Prostate gland (tissue), 2 donors: Measurements from ENCODE around the gene PPCDC. TPM values are rescaled to one million over a fixed set of nuclear protein-coding genes. Genes with fewer than 3 reads are reported as not detected.

Source experiments
- DNase-seq: peaks from one replicate; pipeline ENCODE4 v3.0.0-alpha.2; 2019; ENCODE audit warnings: low spot score
- H3K27ac ChIP-seq, 2 donors: fragments of 200-600 bp; sonication (generic); 2 replicates each; pipeline ENCODE4 v1.5.1; 2017 to 2019
- H3K27me3 ChIP-seq: fragments of 200-600 bp; sonication (generic); replicated peaks from 2 replicates; pipeline ENCODE4 v1.5.1; 2019; ENCODE audit not compliant: insufficient read depth
- H3K36me3 ChIP-seq, 2 donors: fragments of 200-600 bp; sonication (generic); 1 replicate in 1 of 2; 2 replicates in 1 of 2; pipeline versions ENCODE4 v1.5.1 to v1.8.1; 2017 to 2019
- H3K4me1 ChIP-seq: fragments of 200-600 bp; sonication (generic); replicated peaks from 2 replicates; pipeline ENCODE4 v1.5.1; 2019
- H3K4me3 ChIP-seq, 2 donors: fragments of 200-600 bp; sonication (generic); 2 replicates each; pipeline ENCODE4 v1.5.1; 2017 to 2019
- H3K9me3 ChIP-seq: fragments of 200-600 bp; sonication (generic); 2 replicates; pipeline ENCODE4 v1.5.1; 2017
- CTCF ChIP-seq, 4 experiments: fragments of 200-600 bp in 2 of 4; fragments of 450-650 bp in 2 of 4; sonication (generic) in 2 of 4; IDR thresholded peaks; 1 replicate in 3 of 4; 2 replicates in 1 of 4; pipeline ENCODE4 v1.5.1; 2016 to 2019; ENCODE audit warnings: antibody characterized with exemption in 4 of 4, mild to moderate bottlenecking in 2 of 4, moderate library complexity in 2 of 4
- POLR2A ChIP-seq: fragments of 450-650 bp; IDR thresholded peaks from one replicate; pipeline ENCODE4 v1.6.1; 2016; ENCODE audit warnings: antibody characterized with exemption, mild to moderate bottlenecking
- POLR2AphosphoS5 ChIP-seq: sonication (generic); formaldehyde crosslinking; IDR thresholded peaks from one replicate; pipeline ENCODE4 v1.6.1; 2017; ENCODE audit warnings: antibody characterized with exemption
- WGBS: methylation state at CpG from one replicate; pipeline ENCODE4 v1.1.5; 2018; 5-methylcytosine and 5-hydroxymethylcytosine counted together
- intact Hi-C: fragments of 100-400 bp; cut with DNase I; formaldehyde crosslinking; loops from one replicate; pipeline ENCODE4 v1.14.2; 2022
- total RNA-seq, 2 donors: library from RNA; depleted of rRNA; stranded (reverse); fragments of >200 nt; gene quantifications; one replicate each; pipeline ENCODE4 v1.1.0, GENCODE V29; 2016

PPCDC gene
- total RNA-seq, 2 donors from 2014 or later: 19.4 to 22.0 TPM

- no peaks in the 10 kb centered on the region for H3K4me1 ChIP-seq
- no peaks in the 10 kb centered on the region for H3K36me3 ChIP-seq
- intact Hi-C loops: no loop called here
- no peaks in the 10 kb centered on the region for H3K27me3 ChIP-seq
- TF ChIP-seq CTCF (IDR thresholded peaks at IDR 0.05) (no peak), POLR2A (no peak)
- no peak overlapping the region for H3K27ac ChIP-seq
- H3K9me3 ChIP-seq: no peaks in the 10 kb centered on the region
- DNase-seq: no peak
- H3K4me3 ChIP-seq: no peak overlapping the region
- 91% methylated on average over 6 of the region's 6 CpGs for WGBS
Measured at GRCh38 chr15:75033809-75034208, 10.4 kb downstream of the PPCDC start.

GRCh38 chr15:75034615-75035014 is 11.2 kb downstream of the PPCDC start:
- Histone ChIP-seq H3K4me3 (no peak overlapping the region), H3K27me3 (no peaks in the 10 kb centered on the region), H3K9me3 (no peaks in the 10 kb centered on the region), H3K27ac (no peak overlapping the region), H3K4me1 (no peaks in the 10 kb centered on the region), H3K36me3 (no peaks in the 10 kb centered on the region)
- TF ChIP-seq POLR2A: no peak
- TF ChIP-seq POLR2AphosphoS5: no peak
- TF ChIP-seq CTCF (IDR thresholded peaks at IDR 0.05): no peak
- intact Hi-C loops: no loop called here
- WGBS: 95% methylated on average over 8 of the region's 8 CpGs
- DNase-seq: no peak

GRCh38 chr15:75036212-75036616 is 12.8 kb downstream of the PPCDC start:
- H3K4me1 ChIP-seq: no peaks in the 10 kb centered on the region
- intact Hi-C loops: no loop called here
- H3K9me3 ChIP-seq: no peaks in the 10 kb centered on the region
- no peaks in the 10 kb centered on the region for H3K27me3 ChIP-seq
- no peak for DNase-seq
- no peak overlapping the region for H3K27ac ChIP-seq
- no peak overlapping the region for H3K4me3 ChIP-seq
- WGBS: 96% methylated on average over 2 of the region's 2 CpGs
- H3K36me3 ChIP-seq: no peaks in the 10 kb centered on the region
- TF ChIP-seq POLR2A (no peak), CTCF (IDR thresholded peaks at IDR 0.05) (no peak), POLR2AphosphoS5 (no peak)

- no peaks in the 10 kb centered on the region for H3K27me3 ChIP-seq
- H3K27ac ChIP-seq: no peak overlapping the region
- TF ChIP-seq POLR2AphosphoS5: no peak
- no peak for TF ChIP-seq CTCF (IDR thresholded peaks at IDR 0.05)
- no peak for TF ChIP-seq POLR2A
- H3K4me1 ChIP-seq: no peaks in the 10 kb centered on the region
- no peaks in the 10 kb centered on the region for H3K9me3 ChIP-seq
- no peak for DNase-seq
- intact Hi-C loops: no loop called here
- H3K36me3 ChIP-seq: no peaks in the 10 kb centered on the region
- 86% methylated on average over 6 of the region's 6 CpGs for WGBS
- H3K4me3 ChIP-seq: no peak overlapping the region
Measured at GRCh38 chr15:75037685-75038084, 14.3 kb downstream of the PPCDC start.

GRCh38 chr15:75038231-75038630 is 14.8 kb downstream of the PPCDC start:
- TF ChIP-seq POLR2A: no peak
- TF ChIP-seq CTCF (IDR thresholded peaks at IDR 0.05): no peak
- TF ChIP-seq POLR2AphosphoS5: no peak
- DNase-seq: no peak
- Histone ChIP-seq H3K27me3 (no peaks in the 10 kb centered on the region), H3K4me3 (no peak overlapping the region), H3K9me3 (no peaks in the 10 kb centered on the region), H3K36me3 (no peaks in the 10 kb centered on the region), H3K4me1 (no peaks in the 10 kb centered on the region), H3K27ac (no peak overlapping the region)
- intact Hi-C loops: no loop called here
- 77% methylated on average over 3 of the region's 3 CpGs for WGBS
